ENCODE results near the gene RUNX2.

GRCh38 chr6:45652416-45652815 lies 324.3 kb downstream of the RUNX2 start:
- TF ChIP-seq OSR1 (CRISPR knock-in tag; IDR thresholded peaks at IDR 0.05) (no peak), PPARA (CRISPR knock-in tag; IDR thresholded peaks at IDR 0.05; ENCODE audit: borderline replicate concordance) (no peak), PATZ1 (CRISPR knock-in tag; IDR thresholded peaks at IDR 0.05; ENCODE audit: borderline replicate concordance) (no peak), ZFP30 (CRISPR knock-in tag; IDR thresholded peaks at IDR 0.05) (no peak), BACH2 (CRISPR knock-in tag; IDR thresholded peaks at IDR 0.05; ENCODE audit: borderline replicate concordance) (no peak), RARB (CRISPR knock-in tag; IDR thresholded peaks at IDR 0.05) (no peak), ZFP3 (CRISPR knock-in tag; IDR thresholded peaks at IDR 0.05) (no peak), SNAI2 (CRISPR knock-in tag; IDR thresholded peaks at IDR 0.05) (no peak), TOX (CRISPR knock-in tag; IDR thresholded peaks at IDR 0.05; ENCODE audit: borderline replicate concordance) (no peak), ARNTL (CRISPR knock-in tag; IDR thresholded peaks at IDR 0.05; ENCODE audit: borderline replicate concordance, low read depth) (no peak)
